Neuronal stem cell (in vitro differentiated cells): ENCODE data around the gene CARMIL1.

Experiments used
- DNase-seq: peaks from one replicate; pipeline ENCODE4 v3.0.0-alpha.2; 2013; ENCODE audit warnings: low spot score
- H2AFZ ChIP-seq: one replicate; pipeline ENCODE4 v1.6.1; 2013; ENCODE audit warnings: mild to moderate bottlenecking, low read length, inconsistent platforms
- H2AK5ac ChIP-seq: 2 replicates; pipeline ENCODE4 v1.6.1; 2013; ENCODE audit warnings: low read depth, mild to moderate bottlenecking, inconsistent platforms, low read length, moderate library complexity, mixed read lengths
- H2BK120ac ChIP-seq: 2 replicates; pipeline ENCODE4 v1.6.1; 2013; ENCODE audit warnings: low read depth, mild to moderate bottlenecking, inconsistent platforms, low read length, moderate library complexity, mixed read lengths
- H2BK12ac ChIP-seq: one replicate; pipeline ENCODE4 v1.6.1; 2013; ENCODE audit warnings: low read length, inconsistent platforms
- H2BK15ac ChIP-seq: 2 replicates; pipeline ENCODE4 v1.6.1; 2013; ENCODE audit warnings: mild to moderate bottlenecking, low read length, inconsistent platforms, mixed read lengths
- H2BK5ac ChIP-seq: one replicate; pipeline ENCODE4 v1.6.1; 2013; ENCODE audit warnings: inconsistent platforms, mild to moderate bottlenecking, low read length, moderate library complexity
- H3K14ac ChIP-seq: one replicate; pipeline ENCODE4 v1.6.1; 2013; ENCODE audit warnings: low read length, inconsistent platforms
- H3K18ac ChIP-seq: 2 replicates; pipeline ENCODE4 v1.6.1; 2013; ENCODE audit warnings: low read length, inconsistent platforms
- H3K23ac ChIP-seq: 2 replicates; pipeline ENCODE4 v1.6.1; 2013; ENCODE audit warnings: low read depth, mild to moderate bottlenecking, mixed read lengths, low read length, inconsistent platforms; ENCODE audit not compliant: poor library complexity
- H3K27ac ChIP-seq: replicated peaks from 3 replicates; pipeline ENCODE4 v1.5.1; 2013; ENCODE audit warnings: low read length, inconsistent platforms
- H3K27me3 ChIP-seq, 3 experiments: 2 replicates each; pipeline ENCODE4 v1.6.1; 2013; ENCODE audit warnings: low read length in 3 of 3, mild to moderate bottlenecking in 2 of 3, inconsistent platforms in 1 of 3, low read depth in 1 of 3, mixed read lengths in 1 of 3, moderate library complexity in 1 of 3; ENCODE audit not compliant: control insufficient read depth in 3 of 3, insufficient read depth in 3 of 3
- H3K36me3 ChIP-seq, 2 donors: replicated peaks in 1 of 2; 2 replicates each; pipeline ENCODE4 v1.6.1; 2013; ENCODE audit warnings: low read length in 2 of 2; ENCODE audit not compliant: control insufficient read depth in 2 of 2, insufficient read depth in 2 of 2
- H3K4ac ChIP-seq: 2 replicates; pipeline ENCODE4 v1.6.1; 2013; ENCODE audit warnings: inconsistent platforms, mild to moderate bottlenecking, low read length, moderate library complexity
- H3K4me1 ChIP-seq, 2 donors: 1 replicate in 1 of 2; 2 replicates in 1 of 2; pipeline ENCODE4 v1.6.1; 2013; ENCODE audit warnings: low read length in 2 of 2, low read depth in 1 of 2; ENCODE audit not compliant: control insufficient read depth in 2 of 2, insufficient read depth in 1 of 2
- H3K4me2 ChIP-seq: one replicate; pipeline ENCODE4 v1.6.1; 2013; ENCODE audit warnings: mild to moderate bottlenecking, low read length, inconsistent platforms; ENCODE audit not compliant: insufficient read depth, poor library complexity, severe bottlenecking
- H3K4me3 ChIP-seq, 2 donors: 2 replicates each; pipeline ENCODE4 v1.5.1; 2013; ENCODE audit warnings: low read length in 2 of 2, mild to moderate bottlenecking in 2 of 2, inconsistent platforms in 1 of 2, moderate library complexity in 1 of 2
- H3K79me1 ChIP-seq: one replicate; pipeline ENCODE4 v1.6.1; 2013; ENCODE audit warnings: low read depth, mild to moderate bottlenecking, inconsistent platforms, low read length, moderate library complexity
- H3K9ac ChIP-seq: one replicate; pipeline ENCODE4 v1.6.1; 2013; ENCODE audit warnings: mild to moderate bottlenecking, low read depth, low read length, inconsistent platforms; ENCODE audit not compliant: poor library complexity
- H3K9me3 ChIP-seq, 2 donors: replicated peaks in 1 of 2; 2 replicates each; pipeline versions ENCODE3 to v1.6.1; 2013; ENCODE audit warnings: low read length in 2 of 2, mild to moderate bottlenecking in 2 of 2, inconsistent platforms in 1 of 2, low read depth in 1 of 2, mixed read lengths in 1 of 2, moderate library complexity in 1 of 2; ENCODE audit not compliant: control insufficient read depth in 2 of 2, insufficient read depth in 1 of 2
- H4K8ac ChIP-seq: one replicate; pipeline ENCODE4 v1.6.1; 2013; ENCODE audit warnings: low read depth, mild to moderate bottlenecking, inconsistent platforms, low read length, moderate library complexity
- H4K91ac ChIP-seq: one replicate; pipeline ENCODE4 v1.6.1; 2013; ENCODE audit warnings: low read length, low read depth, mild to moderate bottlenecking, inconsistent platforms; ENCODE audit not compliant: poor library complexity
- WGBS, 2 donors: extraction: QIAGEN DNeasy Blood & Tissue Kit; methylation state at CpG; one replicate each; pipeline ENCODE4 v1.1.7; 2013; ENCODE audit warnings: missing lambda C conversion rate in 2 of 2, mixed read lengths in 1 of 2; ENCODE audit not compliant: insufficient read length in 2 of 2, insufficient replicate concordance in 1 of 2; ENCODE audit errors: extremely low coverage in 2 of 2; 5-methylcytosine and 5-hydroxymethylcytosine counted together

Gene CARMIL1

DNA sequence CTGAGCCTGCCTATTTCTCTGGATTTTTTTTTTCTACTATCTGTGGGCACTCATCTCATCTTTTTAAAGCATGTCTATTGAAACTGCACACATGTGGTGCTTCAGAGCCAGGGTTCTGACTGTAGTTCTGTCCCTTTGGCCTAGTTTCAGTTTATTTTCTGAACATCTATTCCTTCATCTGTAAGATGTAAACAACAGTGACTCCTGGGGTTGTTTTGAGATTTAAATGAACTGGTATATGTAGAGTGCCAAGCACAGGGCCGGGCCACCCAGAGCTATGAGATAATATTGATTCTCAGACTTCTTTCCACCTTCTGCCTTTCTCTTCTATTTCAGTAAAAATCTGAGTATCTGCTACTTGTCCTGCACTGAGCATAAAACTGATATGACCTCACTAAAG is 185.1 kb downstream of the CARMIL1 start:
- Histone ChIP-seq H3K4ac (no peak overlapping the region), H3K27me3 (no peaks in the 10 kb centered on the region)

DNA sequence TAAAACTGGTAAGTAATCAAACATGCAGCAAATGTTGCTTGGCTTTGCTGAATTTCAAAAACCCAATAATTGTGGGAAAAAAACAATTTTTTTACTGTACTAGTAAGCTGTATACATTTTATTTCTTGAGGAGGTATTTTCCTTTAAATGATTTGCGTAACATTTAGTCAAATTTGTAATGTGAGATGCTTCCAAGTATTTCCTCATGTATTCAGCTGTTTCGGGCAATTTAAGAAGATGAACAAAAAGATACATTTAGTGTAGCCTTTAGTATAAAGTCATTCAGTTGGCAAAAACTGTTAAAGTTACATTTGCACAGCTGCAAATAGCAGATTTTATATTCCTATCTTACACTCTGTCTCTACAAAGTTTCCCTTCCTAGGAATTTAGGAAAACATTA is 186.8 kb downstream of the CARMIL1 start:
- H2BK15ac ChIP-seq = no peak overlapping the region
- no peak overlapping the region for H3K4me3 ChIP-seq
- no peak overlapping the region for H3K14ac ChIP-seq
- no peaks in the 10 kb centered on the region for H3K27me3 ChIP-seq
- no peak overlapping the region for H3K9ac ChIP-seq
- H2BK120ac ChIP-seq = no peak overlapping the region
- peaks cover 0 to 4% of the 10 kb centered on the region in 2 donors for H3K4me1 ChIP-seq
- no peak overlapping the region for H2AFZ ChIP-seq
- H3K79me1 ChIP-seq = no peaks in the 10 kb centered on the region
- no peak overlapping the region for H3K4me2 ChIP-seq
- H2BK5ac ChIP-seq = no peak overlapping the region
- no CpG with 5 or more reads among the region's 2 CpGs for WGBS, 2 donors
- no peak for DNase-seq
- no peak overlapping the region for H3K23ac ChIP-seq
- no peak overlapping the region for H3K18ac ChIP-seq
- no peak overlapping the region for H2BK12ac ChIP-seq
- H3K4ac ChIP-seq = no peak overlapping the region
- no peak overlapping the region for H4K91ac ChIP-seq
- H3K9me3 ChIP-seq = no peaks in the 10 kb centered on the region
- no peak overlapping the region for H4K8ac ChIP-seq
- no peaks in the 10 kb centered on the region for H3K36me3 ChIP-seq
- no peak overlapping the region for H3K27ac ChIP-seq
- no peak overlapping the region for H2AK5ac ChIP-seq

More for the DNA sequence above, 185.1 kb downstream of the CARMIL1 start:
- H2AFZ ChIP-seq = no peak overlapping the region
- no peak overlapping the region for H2AK5ac ChIP-seq
- no peak overlapping the region for H3K23ac ChIP-seq
- no peak overlapping the region for H2BK15ac ChIP-seq
- H3K4me3 ChIP-seq = no peak overlapping the region
- H4K8ac ChIP-seq = no peak overlapping the region
- H3K9ac ChIP-seq = no peak overlapping the region
- no peak for DNase-seq
- no CpG with 5 or more reads among the region's 1 CpG for WGBS, 2 donors
- no peak overlapping the region for H2BK5ac ChIP-seq
- no peaks in the 10 kb centered on the region for H3K9me3 ChIP-seq
- H3K79me1 ChIP-seq = no peaks in the 10 kb centered on the region
- H2BK12ac ChIP-seq = no peak overlapping the region
- H3K14ac ChIP-seq = no peak overlapping the region
- H3K27ac ChIP-seq = no peak overlapping the region
- H4K91ac ChIP-seq = no peak overlapping the region
- peaks cover 0 to 4% of the 10 kb centered on the region in 2 donors for H3K4me1 ChIP-seq
- H3K18ac ChIP-seq = no peak overlapping the region
- no peak overlapping the region for H2BK120ac ChIP-seq
- H3K4me2 ChIP-seq = no peak overlapping the region
- no peaks in the 10 kb centered on the region for H3K36me3 ChIP-seq

DNA sequence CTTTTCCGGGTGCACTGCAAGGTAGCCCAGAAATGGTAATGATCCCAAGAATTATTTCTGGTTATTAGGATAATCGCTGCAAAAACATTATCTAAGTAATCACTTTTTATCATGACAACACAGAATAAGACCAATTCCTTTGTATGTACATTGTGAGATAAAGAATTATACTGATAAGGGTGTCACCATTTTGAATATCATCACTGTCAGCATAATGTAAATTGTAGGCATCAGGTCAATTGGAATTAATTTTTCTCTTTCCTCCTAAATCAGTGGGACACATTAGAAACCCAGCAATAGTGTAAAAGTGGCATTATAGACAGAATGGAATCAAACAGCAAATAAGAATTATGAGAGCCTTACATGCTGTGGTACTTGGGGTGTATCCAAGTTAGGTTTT is 189.7 kb downstream of the CARMIL1 start:
- Histone ChIP-seq H3K9ac (no peak overlapping the region), H4K8ac (no peak overlapping the region), H3K36me3 (no peaks in the 10 kb centered on the region), H3K18ac (no peak overlapping the region), H3K23ac (no peak overlapping the region), H2BK15ac (no peak overlapping the region), H2BK5ac (no peak overlapping the region), H3K27ac (no peak overlapping the region), H3K4ac (no peak overlapping the region), H3K4me2 (no peak overlapping the region), H3K9me3 (no peaks in the 10 kb centered on the region), H2AFZ (no peak overlapping the region), H4K91ac (no peak overlapping the region), H3K14ac (no peak overlapping the region), H3K4me1 (no peaks in the 10 kb centered on the region), H2BK12ac (no peak overlapping the region), H3K4me3 (no peak overlapping the region), H3K27me3 (no peaks in the 10 kb centered on the region), H2AK5ac (no peak overlapping the region), H3K79me1 (no peaks in the 10 kb centered on the region), H2BK120ac (no peak overlapping the region)
- no CpG with 5 or more reads among the region's 2 CpGs for WGBS, 2 donors
- DNase-seq = no peak

DNA sequence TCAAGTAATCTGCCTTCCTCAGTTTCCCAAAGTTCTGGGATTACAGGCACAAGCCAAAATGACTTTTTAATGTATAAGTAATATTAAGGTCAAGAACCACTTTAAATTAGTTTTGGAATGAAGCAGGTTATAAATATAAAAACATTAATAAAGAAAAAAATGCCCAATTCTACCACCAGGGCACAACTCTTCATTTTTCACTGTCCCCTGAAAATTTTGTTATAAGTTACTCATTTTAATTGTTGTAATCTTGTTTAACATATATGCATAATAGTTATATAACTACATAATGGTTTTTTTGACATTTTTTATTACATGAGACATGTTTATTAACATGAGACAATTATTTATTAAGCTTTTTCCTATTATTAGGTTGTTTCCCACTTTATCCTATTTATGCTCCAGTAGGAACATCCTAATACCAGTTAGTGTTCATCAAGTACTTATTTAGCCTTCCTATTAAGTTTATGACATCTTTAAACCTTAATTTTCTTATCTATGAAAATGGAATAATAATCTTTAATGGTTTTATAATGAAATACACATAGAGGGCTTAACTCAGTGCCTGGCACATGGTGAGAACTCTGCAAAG is 190.7 kb downstream of the CARMIL1 start:
- Histone ChIP-seq H3K79me1 (no peaks in the 10 kb centered on the region), H3K9ac (no peak overlapping the region), H3K9me3 (no peaks in the 10 kb centered on the region), H3K4ac (no peak overlapping the region), H3K4me1 (no peaks in the 10 kb centered on the region), H4K91ac (no peak overlapping the region), H3K4me2 (no peak overlapping the region), H3K27ac (no peak overlapping the region), H3K4me3 (no peak overlapping the region), H2BK5ac (no peak overlapping the region), H2BK15ac (no peak overlapping the region), H3K36me3 (no peaks in the 10 kb centered on the region), H3K23ac (no peak overlapping the region), H2BK120ac (no peak overlapping the region), H3K18ac (no peak overlapping the region), H3K14ac (no peak overlapping the region), H2AK5ac (no peak overlapping the region), H2BK12ac (no peak overlapping the region), H4K8ac (no peak overlapping the region), H3K27me3 (no peaks in the 10 kb centered on the region), H2AFZ (no peak overlapping the region)
- no peak for DNase-seq
